Natural killer cell (primary cell): ENCODE results near the gene MEAK7. TPM values are rescaled to one million over a fixed set of nuclear protein-coding genes. Genes with fewer than 3 reads are reported as not detected.

Source experiments
- ATAC-seq, 3 donors: fragments of 150-1000 bp in 2 of 3; fragments of 200-7000 bp in 1 of 3; cut with Tn5 transposase; 1 replicate in 1 of 3; 2 replicates in 2 of 3; pipeline ENCODE4 v1.10.0; 2021; ENCODE audit warnings: mild to moderate bottlenecking in 2 of 3, moderate library complexity in 2 of 3
- DNase-seq, 2 donors: peaks; one replicate each; pipeline versions ENCODE4 v3.0.0 to v3.0.0-alpha.2; 2013 to 2021; ENCODE audit warnings: mixed read lengths in 1 of 2
- H3K27ac ChIP-seq: one replicate; pipeline ENCODE4 v1.5.1; 2013; ENCODE audit warnings: mild to moderate bottlenecking, low read length
- H3K27me3 ChIP-seq: one replicate; pipeline ENCODE4 v1.6.1; 2013; ENCODE audit warnings: low read length; ENCODE audit not compliant: control insufficient read depth, insufficient read depth
- H3K36me3 ChIP-seq: one replicate; pipeline ENCODE4 v1.6.1; 2013; ENCODE audit warnings: low read length; ENCODE audit not compliant: control insufficient read depth, insufficient read depth
- H3K4me1 ChIP-seq: one replicate; pipeline ENCODE4 v1.6.1; 2013; ENCODE audit warnings: low read length; ENCODE audit not compliant: control insufficient read depth, insufficient read depth
- H3K4me3 ChIP-seq: one replicate; pipeline ENCODE4 v1.5.1; 2013; ENCODE audit warnings: low read length
- H3K9me3 ChIP-seq: one replicate; pipeline ENCODE4 v1.6.1; 2013; ENCODE audit warnings: low read length; ENCODE audit not compliant: control insufficient read depth, insufficient read depth
- H3K27ac Mint-ChIP-seq, 2 donors: one replicate each; pipeline ENCODE4 v1.8.0; 2022; ENCODE audit warnings: mild to moderate bottlenecking in 2 of 2, mixed read lengths in 2 of 2, moderate library complexity in 1 of 2
- H3K27me3 Mint-ChIP-seq, 2 donors: one replicate each; pipeline ENCODE4 v1.8.0; 2022; ENCODE audit warnings: low read depth in 2 of 2, mixed read lengths in 2 of 2
- H3K36me3 Mint-ChIP-seq: one replicate; pipeline ENCODE4 v1.8.0; 2022; ENCODE audit warnings: mixed read lengths
- H3K4me1 Mint-ChIP-seq, 2 donors: one replicate each; pipeline ENCODE4 v1.8.0; 2022; ENCODE audit warnings: mixed read lengths in 2 of 2
- H3K4me3 Mint-ChIP-seq: one replicate; pipeline ENCODE4 v1.8.0; 2022; ENCODE audit warnings: mild to moderate bottlenecking, moderate library complexity, mixed read lengths
- H3K9me3 Mint-ChIP-seq, 2 donors: one replicate each; pipeline ENCODE4 v1.8.0; 2022; ENCODE audit warnings: mixed read lengths in 2 of 2
- WGBS: methylation state at CpG from one replicate; pipeline ENCODE4 v1.1.7; 2013; ENCODE audit warnings: missing lambda C conversion rate; ENCODE audit not compliant: insufficient coverage; 5-methylcytosine and 5-hydroxymethylcytosine counted together
- intact Hi-C: fragments of 100-400 bp; cut with micrococcal nuclease; formaldehyde crosslinking; loops from one replicate; pipeline ENCODE4 v1.14.2; 2022
- total RNA-seq, 4 donors: library from RNA; stranded (reverse); fragments of 120-200 nt in 1 of 4; gene quantifications; one replicate each; pipeline versions ENCODE4 v1.2.3 to v1.2.4, GENCODE V29; 2013 to 2022
- TF ChIP-seq, protein P1 (sequence below): fragments of 200-600 bp; IDR thresholded peaks from one replicate; pipeline ENCODE4 v1.8.0; 2022; ENCODE audit warnings: antibody characterized with exemption

The MEAK7 gene
- total RNA-seq, 3 donors from 2014 or later (not counting 1 experiment from before 2014, with no cell fraction given) = 4.8 to 8.5 (median 4.8) TPM

DNA sequence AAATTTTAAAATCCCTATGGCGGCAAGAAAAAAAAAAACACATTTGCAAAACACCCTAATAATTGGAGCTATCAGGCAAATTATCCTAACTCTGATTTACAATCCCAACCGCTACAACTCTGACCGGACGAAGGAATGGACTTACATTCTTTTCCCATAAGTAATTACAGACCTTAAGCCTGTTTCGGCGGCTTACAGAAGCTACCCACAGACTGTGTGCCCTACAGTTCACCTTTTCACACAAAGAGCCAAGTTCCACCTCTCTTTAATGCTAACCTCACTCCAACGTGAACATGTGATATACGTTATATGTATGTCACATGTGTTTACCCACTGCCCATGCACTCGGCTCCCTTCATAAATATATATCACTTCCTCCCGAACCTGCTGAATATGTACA, 8.7 kb upstream of the MEAK7 start:
- no peaks in the 10 kb centered on the region for H3K9me3 Mint-ChIP-seq
- ATAC-seq (no peak), DNase-seq (peak in 1 of 2 donors; percentile 32)
- H3K4me1 Mint-ChIP-seq = peaks cover 24 to 47% of the 10 kb centered on the region in 2 donors
- WGBS = 80% methylated on average over 9 of the region's 10 CpGs
- Histone ChIP-seq H3K4me3 (no peak overlapping the region), H3K9me3 (no peaks in the 10 kb centered on the region), H3K27ac (no peak overlapping the region), H3K27me3 (no peaks in the 10 kb centered on the region), H3K4me1 (peaks cover 66% of the 10 kb centered on the region), H3K36me3 (no peaks in the 10 kb centered on the region)
- TF ChIP-seq, protein P1, sequence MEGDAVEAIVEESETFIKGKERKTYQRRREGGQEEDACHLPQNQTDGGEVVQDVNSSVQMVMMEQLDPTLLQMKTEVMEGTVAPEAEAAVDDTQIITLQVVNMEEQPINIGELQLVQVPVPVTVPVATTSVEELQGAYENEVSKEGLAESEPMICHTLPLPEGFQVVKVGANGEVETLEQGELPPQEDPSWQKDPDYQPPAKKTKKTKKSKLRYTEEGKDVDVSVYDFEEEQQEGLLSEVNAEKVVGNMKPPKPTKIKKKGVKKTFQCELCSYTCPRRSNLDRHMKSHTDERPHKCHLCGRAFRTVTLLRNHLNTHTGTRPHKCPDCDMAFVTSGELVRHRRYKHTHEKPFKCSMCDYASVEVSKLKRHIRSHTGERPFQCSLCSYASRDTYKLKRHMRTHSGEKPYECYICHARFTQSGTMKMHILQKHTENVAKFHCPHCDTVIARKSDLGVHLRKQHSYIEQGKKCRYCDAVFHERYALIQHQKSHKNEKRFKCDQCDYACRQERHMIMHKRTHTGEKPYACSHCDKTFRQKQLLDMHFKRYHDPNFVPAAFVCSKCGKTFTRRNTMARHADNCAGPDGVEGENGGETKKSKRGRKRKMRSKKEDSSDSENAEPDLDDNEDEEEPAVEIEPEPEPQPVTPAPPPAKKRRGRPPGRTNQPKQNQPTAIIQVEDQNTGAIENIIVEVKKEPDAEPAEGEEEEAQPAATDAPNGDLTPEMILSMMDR = no peak
- no peaks in the 10 kb centered on the region for H3K36me3 Mint-ChIP-seq
- H3K4me3 Mint-ChIP-seq = no peak overlapping the region
- no peak overlapping the region for H3K27ac Mint-ChIP-seq
- peaks cover 0 to 7% of the 10 kb centered on the region in 2 donors for H3K27me3 Mint-ChIP-seq
- intact Hi-C loops = no loop called here

DNA sequence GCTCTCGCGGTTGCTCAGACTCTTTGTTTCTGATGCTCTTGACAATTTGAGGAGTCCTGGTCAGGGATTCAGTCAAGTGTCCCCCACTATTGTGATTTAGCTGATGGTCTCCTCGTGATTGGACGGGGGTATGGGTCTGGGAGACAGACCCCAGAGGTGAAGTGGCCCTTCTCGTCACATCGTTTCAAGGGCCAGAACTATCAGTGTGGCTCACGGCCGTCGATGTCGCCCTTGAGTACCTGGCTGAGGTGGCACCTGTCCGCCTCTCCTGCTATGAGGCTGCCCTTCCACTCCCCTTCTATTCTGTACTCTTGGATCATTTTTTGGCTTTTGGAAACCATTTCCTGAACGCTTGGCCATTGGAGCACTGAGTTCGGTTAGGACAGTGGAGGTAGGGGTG, 7.4 kb upstream of the MEAK7 start:
- intact Hi-C loops = loop anchor here (1.0 kb wide), 2 partner anchors 110 to 214 kb away; no protein-coding TSS in a partner anchor
- no peak overlapping the region for H3K27ac Mint-ChIP-seq
- H3K4me3 ChIP-seq = no peak overlapping the region
- H3K4me1 Mint-ChIP-seq = peaks cover 24 to 44% of the 10 kb centered on the region in 2 donors
- peaks cover 0 to 9% of the 10 kb centered on the region in 2 donors for H3K27me3 Mint-ChIP-seq
- no peaks in the 10 kb centered on the region for H3K9me3 ChIP-seq
- H3K27ac ChIP-seq = no peak overlapping the region
- H3K4me1 ChIP-seq = peaks cover 65% of the 10 kb centered on the region
- no peaks in the 10 kb centered on the region for H3K27me3 ChIP-seq
- 82% methylated on average over 13 of the region's 13 CpGs for WGBS
- TF ChIP-seq, protein P1 = no peak
- H3K36me3 ChIP-seq = no peaks in the 10 kb centered on the region
- H3K36me3 Mint-ChIP-seq = no peaks in the 10 kb centered on the region
- DNase-seq (no peak), ATAC-seq (no peak)
- no peaks in the 10 kb centered on the region for H3K9me3 Mint-ChIP-seq
- no peak overlapping the region for H3K4me3 Mint-ChIP-seq

DNA sequence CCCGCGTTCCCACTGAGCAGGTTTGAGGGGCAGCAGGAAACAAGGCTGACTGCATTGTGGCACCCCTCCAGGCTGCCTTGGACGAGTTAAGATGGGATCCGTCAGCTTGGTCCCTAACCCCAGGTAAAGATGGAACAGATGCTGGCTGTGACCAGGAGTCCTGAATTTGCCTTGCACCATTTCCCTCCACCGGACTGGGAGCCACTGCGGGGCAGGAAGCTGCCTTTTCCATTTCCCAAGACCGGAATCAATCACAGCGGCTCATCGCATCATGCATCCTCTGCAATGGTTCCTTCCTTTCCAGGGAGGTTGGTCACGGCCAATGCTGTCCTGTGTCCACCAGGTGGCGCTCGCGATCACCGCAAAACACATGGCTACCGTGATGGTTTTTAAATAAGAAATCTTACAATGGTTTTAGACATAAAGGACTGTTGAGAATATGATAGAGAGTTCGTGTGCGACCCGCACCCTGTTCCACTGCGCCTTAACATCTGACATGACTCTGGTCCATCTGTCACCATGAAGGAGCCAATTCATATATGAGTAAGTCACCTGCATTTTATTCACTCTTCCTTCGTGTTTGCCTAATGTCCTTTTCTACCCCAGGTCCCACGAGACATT, 6.8 kb upstream of the MEAK7 start:
- Mint-ChIP-seq H3K9me3 (no peaks in the 10 kb centered on the region), H3K4me3 (no peak overlapping the region)

More for the DNA sequence above, 6.8 kb upstream of the MEAK7 start:
- H3K36me3 ChIP-seq = no peaks in the 10 kb centered on the region
- no peaks in the 10 kb centered on the region for H3K9me3 ChIP-seq
- peaks cover 21 to 41% of the 10 kb centered on the region in 2 donors for H3K4me1 Mint-ChIP-seq
- no peaks in the 10 kb centered on the region for H3K36me3 Mint-ChIP-seq
- DNase-seq = peak; percentile 81 to 94
- no peaks in the 10 kb centered on the region for H3K27me3 ChIP-seq
- H3K4me3 ChIP-seq = no peak overlapping the region
- H3K27ac Mint-ChIP-seq = no peak overlapping the region
- H3K4me1 ChIP-seq = peaks cover 67% of the 10 kb centered on the region
- TF ChIP-seq, protein P1 = peak; percentile 97
- no peak overlapping the region for H3K27ac ChIP-seq
- 14% methylated on average over 20 of the region's 21 CpGs for WGBS
- intact Hi-C loops = loop anchor here (1.0 kb wide), 2 partner anchors 111 to 215 kb away; no protein-coding TSS in a partner anchor
- ATAC-seq = peak; percentile 53 to 72 (median 56)
- peaks cover 0 to 9% of the 10 kb centered on the region in 2 donors for H3K27me3 Mint-ChIP-seq
